Hepatocyte (in vitro differentiated cells): ENCODE measurements around the gene RPL39L.

Experiments
- CTCF ChIP-seq: fragments of 200-600 bp; sonication (generic); IDR thresholded peaks from 2 replicates; pipeline ENCODE4 v1.5.1; 2016; ENCODE audit warnings: antibody characterized with exemption, mild to moderate bottlenecking; ENCODE audit not compliant: poor library complexity
- EZH2phosphoT487 ChIP-seq: fragments of 200-600 bp; sonication (generic); IDR thresholded peaks from one replicate; pipeline ENCODE4 v1.6.1; 2018; ENCODE audit warnings: antibody characterized with exemption, mild to moderate bottlenecking, low read depth, moderate library complexity; ENCODE audit not compliant: unreplicated experiment, severe bottlenecking

- TF ChIP-seq EZH2phosphoT487 (no peak), CTCF (no peak)
Observed at GRCh38 chr3:187183210-187183862, 44.0 kb upstream of the RPL39L start.
